ENCODE results near the gene MYO1E.

MYO1E gene

GRCh38 chr15:59104912-59105732 lies 267.5 kb downstream of the MYO1E start, which contains the start of gene CCNB2:
CCNB2 (plus strand) TSS chr15:59105146; CDS start chr15:59105269, 123 bp downstream.
- H3K27ac ChIP-seq (ENCODE audit: low read depth, low read length) = peak within 1 kb of the TSS; percentile 83
- H3K9me3 ChIP-seq (ENCODE audit: control insufficient read depth, insufficient read depth, low read depth, low read length) = no peaks in the 10 kb centered on the region
- H3K27me3 ChIP-seq (ENCODE audit: control insufficient read depth, insufficient read depth, low read length) = no peaks in the 10 kb centered on the region
- H3K9ac ChIP-seq (ENCODE audit: low read length) = peak within 1 kb of the TSS; percentile 97
- no peaks in the 10 kb centered on the region for H3K4me1 ChIP-seq (ENCODE audit: control insufficient read depth, insufficient read depth, low read length)
- peaks cover 30% of the 10 kb centered on the region for H3K36me3 ChIP-seq (ENCODE audit: control insufficient read depth, insufficient read depth, low read length)
- peak within 1 kb of the TSS; percentile 94 for H3K4me3 ChIP-seq (ENCODE audit: low read depth, low read length)

- H3K36me3 ChIP-seq (ENCODE audit: control insufficient read depth, insufficient read depth, low read length) = peaks cover 27% of the 10 kb centered on the region
- no peaks in the 10 kb centered on the region for H3K27me3 ChIP-seq (ENCODE audit: control insufficient read depth, insufficient read depth, low read length)
- no peaks in the 10 kb centered on the region for H3K9me3 ChIP-seq (ENCODE audit: control insufficient read depth, insufficient read depth, low read depth, low read length)
- H3K4me1 ChIP-seq (ENCODE audit: control insufficient read depth, insufficient read depth, low read length) = no peaks in the 10 kb centered on the region
- peak overlapping the region; percentile 94 for H3K4me3 ChIP-seq (ENCODE audit: low read depth, low read length)
- H3K27ac ChIP-seq (ENCODE audit: low read depth, low read length) = peak overlapping the region; percentile 83; the same call in 1 of the 2 replicates
- peak overlapping the region; percentile 76 for H3K9ac ChIP-seq (ENCODE audit: low read length)
Observed at GRCh38 chr15:59104602-59104911, 268.1 kb downstream of the MYO1E start.

GRCh38 chr15:59099162-59099685 lies 273.4 kb downstream of the MYO1E start:
- Histone ChIP-seq H3K27ac (ENCODE audit: low read depth, low read length) (no peak overlapping the region), H3K9me3 (ENCODE audit: control insufficient read depth, insufficient read depth, low read depth, low read length) (no peaks in the 10 kb centered on the region), H3K4me3 (ENCODE audit: low read depth, low read length) (no peak overlapping the region), H3K27me3 (ENCODE audit: control insufficient read depth, insufficient read depth, low read length) (no peaks in the 10 kb centered on the region), H3K36me3 (ENCODE audit: control insufficient read depth, insufficient read depth, low read length) (peaks cover 29% of the 10 kb centered on the region), H3K9ac (ENCODE audit: low read length) (no peak overlapping the region), H3K4me1 (ENCODE audit: control insufficient read depth, insufficient read depth, low read length) (no peaks in the 10 kb centered on the region)

GRCh38 chr15:59096429-59096828 lies 276.2 kb downstream of the MYO1E start:
- Histone ChIP-seq H3K4me3 (ENCODE audit: low read depth, low read length) (no peak overlapping the region), H3K9ac (ENCODE audit: low read length) (no peak overlapping the region), H3K9me3 (ENCODE audit: control insufficient read depth, insufficient read depth, low read depth, low read length) (no peaks in the 10 kb centered on the region)

GRCh38 chr15:59094077-59094476 lies 278.6 kb downstream of the MYO1E start:
- H3K4me1 ChIP-seq (ENCODE audit: control insufficient read depth, insufficient read depth, low read length) = no peaks in the 10 kb centered on the region
- H3K9ac ChIP-seq (ENCODE audit: low read length) = no peak overlapping the region
- H3K27ac ChIP-seq (ENCODE audit: low read depth, low read length) = no peak overlapping the region
- H3K27me3 ChIP-seq (ENCODE audit: control insufficient read depth, insufficient read depth, low read length) = no peaks in the 10 kb centered on the region
- H3K4me3 ChIP-seq (ENCODE audit: low read depth, low read length) = no peak overlapping the region
- H3K36me3 ChIP-seq (ENCODE audit: control insufficient read depth, insufficient read depth, low read length) = peaks cover 75% of the 10 kb centered on the region
- H3K9me3 ChIP-seq (ENCODE audit: control insufficient read depth, insufficient read depth, low read depth, low read length) = no peaks in the 10 kb centered on the region

More at GRCh38 chr15:59096429-59096828, 276.2 kb downstream of the MYO1E start:
- no peaks in the 10 kb centered on the region for H3K27me3 ChIP-seq (ENCODE audit: control insufficient read depth, insufficient read depth, low read length)
- H3K4me1 ChIP-seq (ENCODE audit: control insufficient read depth, insufficient read depth, low read length) = no peaks in the 10 kb centered on the region
- H3K36me3 ChIP-seq (ENCODE audit: control insufficient read depth, insufficient read depth, low read length) = peaks cover 55% of the 10 kb centered on the region
- no peak overlapping the region for H3K27ac ChIP-seq (ENCODE audit: low read depth, low read length)

- H3K4me3 ChIP-seq (ENCODE audit: low read depth, low read length) = no peak overlapping the region
- no peaks in the 10 kb centered on the region for H3K9me3 ChIP-seq (ENCODE audit: control insufficient read depth, insufficient read depth, low read depth, low read length)
- no peaks in the 10 kb centered on the region; the same call in 1 of the 2 replicates for H3K4me1 ChIP-seq (ENCODE audit: control insufficient read depth, insufficient read depth, low read length)
- H3K27me3 ChIP-seq (ENCODE audit: control insufficient read depth, insufficient read depth, low read length) = no peaks in the 10 kb centered on the region
- H3K9ac ChIP-seq (ENCODE audit: low read length) = no peak overlapping the region
- H3K36me3 ChIP-seq (ENCODE audit: control insufficient read depth, insufficient read depth, low read length) = peaks cover 70% of the 10 kb centered on the region
- no peak overlapping the region for H3K27ac ChIP-seq (ENCODE audit: low read depth, low read length)
Observed at GRCh38 chr15:59087731-59088130, 284.9 kb downstream of the MYO1E start.
